Stomach (tissue), 4 donors: Measurements from ENCODE around the gene COL5A1.
"Not testable (repeated sequence)": the region's sequence is repeated elsewhere in the genome, so short reads cannot be mapped to it uniquely, and the experiment has no call there.

Experiments used
- EP300 ChIP-seq: sonication (generic); formaldehyde crosslinking; IDR thresholded peaks from one replicate; pipeline ENCODE4 v1.6.1; 2017; ENCODE audit warnings: antibody characterized with exemption
- POLR2A ChIP-seq, 4 donors: fragments of 450-650 bp; IDR thresholded peaks; one replicate each; pipeline ENCODE4 v1.6.1; 2016; ENCODE audit warnings: antibody characterized with exemption in 4 of 4, control low read depth in 2 of 4, mild to moderate bottlenecking in 1 of 4, moderate library complexity in 1 of 4
- TF ChIP-seq, protein P1 (sequence below), 7 experiments: fragments of 450-650 bp in 4 of 7; fragments of 200-600 bp in 3 of 7; sonication (generic) in 3 of 7; IDR thresholded peaks; one replicate each; pipeline ENCODE4 v1.5.1; 2016 to 2019; ENCODE audit warnings: antibody characterized with exemption in 7 of 7, control low read depth in 2 of 7, mild to moderate bottlenecking in 1 of 7

DNA sequence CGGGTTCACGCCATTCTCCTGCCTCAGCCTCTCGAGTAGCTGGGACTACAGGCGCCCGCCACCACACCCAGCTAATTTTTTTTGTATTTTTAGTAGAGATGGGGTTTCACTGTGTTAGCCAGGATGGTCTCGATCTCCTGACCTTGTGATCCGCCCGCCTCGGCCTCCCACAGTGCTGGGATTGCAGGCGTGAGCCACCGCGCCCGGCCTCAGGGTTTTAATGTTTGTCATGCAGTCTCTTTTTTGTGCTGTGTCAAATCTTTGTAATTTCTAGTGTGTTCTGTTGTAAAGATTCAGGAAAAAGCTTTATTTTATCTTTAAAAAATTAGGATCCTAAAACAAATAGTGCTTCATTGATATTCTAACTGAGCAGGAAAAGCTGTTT, 62.1 kb downstream of the COL5A1 start:
- TF ChIP-seq, protein P1, sequence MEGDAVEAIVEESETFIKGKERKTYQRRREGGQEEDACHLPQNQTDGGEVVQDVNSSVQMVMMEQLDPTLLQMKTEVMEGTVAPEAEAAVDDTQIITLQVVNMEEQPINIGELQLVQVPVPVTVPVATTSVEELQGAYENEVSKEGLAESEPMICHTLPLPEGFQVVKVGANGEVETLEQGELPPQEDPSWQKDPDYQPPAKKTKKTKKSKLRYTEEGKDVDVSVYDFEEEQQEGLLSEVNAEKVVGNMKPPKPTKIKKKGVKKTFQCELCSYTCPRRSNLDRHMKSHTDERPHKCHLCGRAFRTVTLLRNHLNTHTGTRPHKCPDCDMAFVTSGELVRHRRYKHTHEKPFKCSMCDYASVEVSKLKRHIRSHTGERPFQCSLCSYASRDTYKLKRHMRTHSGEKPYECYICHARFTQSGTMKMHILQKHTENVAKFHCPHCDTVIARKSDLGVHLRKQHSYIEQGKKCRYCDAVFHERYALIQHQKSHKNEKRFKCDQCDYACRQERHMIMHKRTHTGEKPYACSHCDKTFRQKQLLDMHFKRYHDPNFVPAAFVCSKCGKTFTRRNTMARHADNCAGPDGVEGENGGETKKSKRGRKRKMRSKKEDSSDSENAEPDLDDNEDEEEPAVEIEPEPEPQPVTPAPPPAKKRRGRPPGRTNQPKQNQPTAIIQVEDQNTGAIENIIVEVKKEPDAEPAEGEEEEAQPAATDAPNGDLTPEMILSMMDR (IDR thresholded peaks at IDR 0.05): not testable (repeated sequence)
- TF ChIP-seq POLR2A (IDR thresholded peaks at IDR 0.05); EP300: not testable (repeated sequence)
